ENCODE results near the gene RASSF7. TPM values are rescaled to one million over a fixed set of nuclear protein-coding genes. Genes with fewer than 3 reads are reported as not detected.

Gene RASSF7
- polyA plus RNA-seq, 1 experiment: 25.1 TPM

- POLR2A ChIA-PET: interaction anchor here (0.6 kb wide), 1 partner anchor 20 kb away, joined by 4 read pairs; no protein-coding TSS in a partner anchor
- H3K36me3 ChIP-seq (ENCODE audit: control insufficient read depth, insufficient read depth, low read length): peaks cover 21% of the 10 kb centered on the region
- CTCF ChIA-PET: interaction anchor here (0.6 to 1.6 kb wide), 4 partner anchors 11 to 159 kb away, joined by 3 to 5 read pairs (median 4); partner anchors contain the start of gene HRAS
- H3K27me3 ChIP-seq (ENCODE audit: control insufficient read depth, insufficient read depth, low read length): no peaks in the 10 kb centered on the region
- DNase-seq (ENCODE audit: low read depth): no peak
- no peak for TF ChIP-seq CTCF (IDR thresholded peaks at IDR 0.05; ENCODE audit: insufficient read depth, low read depth, low read length)
- H3K4me3 ChIP-seq (ENCODE audit: low read depth, low read length): peak overlapping the region; percentile 99
These were observed 7.0 kb downstream of the RASSF7 start for GRCh38 chr11:567629-568292.

- CTCF ChIA-PET: interaction anchor here (0.6 to 1.6 kb wide), 4 partner anchors 33 to 251 kb away, joined by 3 to 5 read pairs (median 3); partner anchors contain the start of gene HRAS
- peaks cover 15% of the 10 kb centered on the region for H3K36me3 ChIP-seq (ENCODE audit: control insufficient read depth, insufficient read depth, low read length)
- H3K27me3 ChIP-seq (ENCODE audit: control insufficient read depth, insufficient read depth, low read length): no peaks in the 10 kb centered on the region
- peak; percentile 65 for DNase-seq (ENCODE audit: low read depth)
- POLR2A ChIA-PET: interaction anchor here (0.6 kb wide), 1 partner anchor 310 kb away, joined by 16 read pairs; no protein-coding TSS in a partner anchor
- H3K4me3 ChIP-seq (ENCODE audit: low read depth, low read length): peak overlapping the region; percentile 99
- no peak for TF ChIP-seq CTCF (IDR thresholded peaks at IDR 0.05; ENCODE audit: insufficient read depth, low read depth, low read length)
These were observed 7.8 kb downstream of the RASSF7 start for GRCh38 chr11:568306-569157.

GRCh38 chr11:569158-569885 lies 8.6 kb downstream of the RASSF7 start:
- H3K36me3 ChIP-seq (ENCODE audit: control insufficient read depth, insufficient read depth, low read length): peaks cover 14% of the 10 kb centered on the region
- H3K4me3 ChIP-seq (ENCODE audit: low read depth, low read length): peak overlapping the region; percentile 79
- POLR2A ChIA-PET: interaction anchor here (0.6 kb wide), 1 partner anchor 311 kb away, joined by 16 read pairs; no protein-coding TSS in a partner anchor
- no peak for TF ChIP-seq CTCF (IDR thresholded peaks at IDR 0.05; ENCODE audit: insufficient read depth, low read depth, low read length)
- no peaks in the 10 kb centered on the region for H3K27me3 ChIP-seq (ENCODE audit: control insufficient read depth, insufficient read depth, low read length)
- DNase-seq (ENCODE audit: low read depth): no peak
- CTCF ChIA-PET: interaction anchor here (0.6 to 1.6 kb wide), 2 partner anchors 34 to 250 kb away, joined by 3 to 5 read pairs; partner anchors contain the start of gene HRAS

- TF ChIP-seq CTCF (IDR thresholded peaks at IDR 0.05; ENCODE audit: insufficient read depth, low read depth, low read length): no peak
- CTCF ChIA-PET: no interaction called here
- Histone ChIP-seq H3K4me3 (ENCODE audit: low read depth, low read length) (no peak overlapping the region), H3K27me3 (ENCODE audit: control insufficient read depth, insufficient read depth, low read length) (no peaks in the 10 kb centered on the region), H3K36me3 (ENCODE audit: control insufficient read depth, insufficient read depth, low read length) (peaks cover 6% of the 10 kb centered on the region)
- DNase-seq (ENCODE audit: low read depth): no peak
- POLR2A ChIA-PET: no interaction called here
These were observed 11.0 kb downstream of the RASSF7 start for GRCh38 chr11:571802-572185.
